NCI-H187 (cell line): ENCODE results near the gene PNPLA2.

Experiments
- DNase-seq, 2 experiments: peaks; one replicate each; lab custom pipeline; 2025; lab: John Stamatoyannopoulos, UW

Gene PNPLA2

GRCh38 chr11:844693-845644 lies 26.3 kb downstream of the PNPLA2 start:
- DNase-seq: no peak

- DNase-seq: no peak
These were observed 27.3 kb downstream of the PNPLA2 start for GRCh38 chr11:845872-846495.

GRCh38 chr11:846496-847098 lies 27.9 kb downstream of the PNPLA2 start:
- DNase-seq: no peak

GRCh38 chr11:847876-848275 lies 29.2 kb downstream of the PNPLA2 start:
- no peak for DNase-seq

GRCh38 chr11:848380-848931 lies 29.7 kb downstream of the PNPLA2 start:
- DNase-seq: no peak

- peak; percentile 40 to 54 for DNase-seq
These were observed 30.6 kb downstream of the PNPLA2 start for GRCh38 chr11:849104-849824.

- DNase-seq: no peak
These were observed 31.4 kb downstream of the PNPLA2 start for GRCh38 chr11:849951-850774.

- no peak for DNase-seq
These were observed 32.4 kb downstream of the PNPLA2 start for GRCh38 chr11:850775-851763.

GRCh38 chr11:852762-853161 lies 34.0 kb downstream of the PNPLA2 start:
- DNase-seq: no peak

GRCh38 chr11:853682-854448 lies 35.2 kb downstream of the PNPLA2 start:
- DNase-seq: no peak

GRCh38 chr11:854601-855329 lies 36.1 kb downstream of the PNPLA2 start:
- no peak for DNase-seq

GRCh38 chr11:855330-855674 lies 36.6 kb downstream of the PNPLA2 start:
- DNase-seq: no peak

GRCh38 chr11:855796-856195 lies 37.1 kb downstream of the PNPLA2 start:
- no peak for DNase-seq

GRCh38 chr11:856397-856796 lies 37.7 kb downstream of the PNPLA2 start:
- no peak for DNase-seq

- DNase-seq: no peak
These were observed 39.5 kb downstream of the PNPLA2 start for GRCh38 chr11:858053-858761.

GRCh38 chr11:858762-859339 lies 40.1 kb downstream of the PNPLA2 start:
- DNase-seq: no peak

GRCh38 chr11:859394-860131 lies 40.8 kb downstream of the PNPLA2 start:
- peak; percentile 31 to 40 for DNase-seq
